Osteoblast (primary cell): ENCODE results near the gene EXD2. TPM values are rescaled to one million over a fixed set of nuclear protein-coding genes. Genes with fewer than 3 reads are reported as not detected.

Experiments used
- DNase-seq: peaks from one replicate; pipeline ENCODE4 v3.0.0; 2011; ENCODE audit warnings: low spot score, mixed read lengths; ENCODE audit not compliant: insufficient read length; ENCODE audit errors: missing footprints
- H2AFZ ChIP-seq: 2 replicates; pipeline ENCODE4 v1.6.0; 2011; ENCODE audit warnings: mild to moderate bottlenecking, low read length
- H3K27ac ChIP-seq: 2 replicates; pipeline ENCODE4 v1.5.1; 2011; ENCODE audit warnings: mild to moderate bottlenecking, low read depth, low read length, moderate library complexity
- H3K27me3 ChIP-seq: 2 replicates; pipeline ENCODE4 v1.6.0; 2012; ENCODE audit warnings: mild to moderate bottlenecking, control low read depth, inconsistent platforms, low read length, moderate library complexity; ENCODE audit not compliant: insufficient read depth
- H3K36me3 ChIP-seq: 2 replicates; pipeline ENCODE4 v1.5.1; 2011; ENCODE audit warnings: mild to moderate bottlenecking, low read length, control low read depth, moderate library complexity; ENCODE audit not compliant: insufficient read depth
- H3K4me1 ChIP-seq: 2 replicates; pipeline ENCODE4 v1.5.1; 2011; ENCODE audit warnings: mild to moderate bottlenecking, low read length, control low read depth, moderate library complexity; ENCODE audit not compliant: insufficient read depth
- H3K4me2 ChIP-seq: 2 replicates; pipeline ENCODE4 v1.6.0; 2011; ENCODE audit warnings: mild to moderate bottlenecking, low read length; ENCODE audit not compliant: insufficient read depth
- H3K4me3 ChIP-seq: fragments of 200-600 bp; sonication (generic); 3 replicates; pipeline ENCODE4 v1.5.1; 2012; ENCODE audit warnings: mild to moderate bottlenecking, low read length, inconsistent platforms; ENCODE audit not compliant: insufficient read depth
- H3K79me2 ChIP-seq: 2 replicates; pipeline ENCODE4 v1.6.0; 2012; ENCODE audit warnings: mild to moderate bottlenecking, low read length, control low read depth, inconsistent platforms; ENCODE audit not compliant: insufficient read depth
- H3K9me3 ChIP-seq: 2 replicates; pipeline ENCODE4 v1.5.1; 2011; ENCODE audit warnings: low read depth, low read length, control low read depth
- H4K20me1 ChIP-seq: 2 replicates; pipeline ENCODE4 v1.6.0; 2012; ENCODE audit warnings: mild to moderate bottlenecking, low read length, control low read depth; ENCODE audit not compliant: insufficient read depth
- total RNA-seq: library from RNA; depleted of rRNA; stranded (reverse); fragments of >200 nt; gene quantifications from 2 replicates; pipeline ENCODE4 v1.2.3, GENCODE V29; 2012
- TF ChIP-seq, protein P1 (sequence below): IDR thresholded peaks from 2 replicates; pipeline ENCODE4 v1.5.1; 2011; ENCODE audit warnings: mild to moderate bottlenecking, low read depth, low read length, moderate library complexity; ENCODE audit errors: extremely low read depth

EXD2 gene
- total RNA-seq, 1 donor = 19.9 TPM

DNA sequence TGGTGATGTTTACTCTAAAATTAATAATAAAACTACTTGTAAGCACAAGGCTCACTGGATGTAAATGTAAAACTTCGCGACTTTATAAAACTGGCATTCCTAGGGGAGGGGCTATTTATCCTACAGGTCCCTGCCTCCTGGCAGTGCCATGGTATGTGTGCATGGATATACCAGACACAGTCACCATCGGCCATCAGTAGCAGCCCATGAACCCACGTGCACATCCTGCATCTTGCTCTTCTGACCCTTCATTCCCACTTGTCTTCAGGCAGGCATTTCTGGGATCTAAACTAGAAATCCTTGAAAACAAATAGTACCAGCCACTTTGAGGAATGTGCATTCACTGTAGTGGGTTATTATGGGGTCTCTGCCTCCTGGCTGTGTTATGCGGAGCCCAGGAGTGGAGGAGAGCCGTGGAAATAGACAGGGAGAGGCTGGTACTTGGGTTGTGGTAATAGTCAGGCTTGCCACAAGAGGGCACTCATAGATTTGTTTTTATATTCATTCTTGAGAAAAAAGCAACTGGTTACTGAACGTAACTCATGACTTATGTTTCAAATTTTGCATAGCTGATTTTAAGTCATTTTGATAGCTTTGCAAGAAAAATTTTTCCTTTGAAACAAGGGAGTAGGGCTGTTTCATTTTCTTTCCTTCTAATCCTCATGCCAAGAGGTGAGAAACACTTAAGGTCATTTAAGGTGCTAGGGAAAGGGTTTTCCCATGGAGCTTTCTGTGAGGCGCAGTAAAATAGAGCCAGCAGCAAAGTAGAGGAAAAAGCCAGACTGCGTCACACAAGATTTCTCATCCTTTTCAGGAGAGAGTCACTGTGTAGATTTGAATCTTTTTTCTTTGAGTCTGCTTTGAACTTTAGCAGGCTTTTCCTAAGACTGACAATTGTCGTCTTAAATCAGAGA, 51.3 kb downstream of the EXD2 start:
- no peak overlapping the region for H3K4me3 ChIP-seq
- no peaks in the 10 kb centered on the region for H3K79me2 ChIP-seq
- no peaks in the 10 kb centered on the region for H3K9me3 ChIP-seq
- H3K4me1 ChIP-seq = peaks cover 7% of the 10 kb centered on the region
- H2AFZ ChIP-seq = no peak overlapping the region
- TF ChIP-seq, protein P1, sequence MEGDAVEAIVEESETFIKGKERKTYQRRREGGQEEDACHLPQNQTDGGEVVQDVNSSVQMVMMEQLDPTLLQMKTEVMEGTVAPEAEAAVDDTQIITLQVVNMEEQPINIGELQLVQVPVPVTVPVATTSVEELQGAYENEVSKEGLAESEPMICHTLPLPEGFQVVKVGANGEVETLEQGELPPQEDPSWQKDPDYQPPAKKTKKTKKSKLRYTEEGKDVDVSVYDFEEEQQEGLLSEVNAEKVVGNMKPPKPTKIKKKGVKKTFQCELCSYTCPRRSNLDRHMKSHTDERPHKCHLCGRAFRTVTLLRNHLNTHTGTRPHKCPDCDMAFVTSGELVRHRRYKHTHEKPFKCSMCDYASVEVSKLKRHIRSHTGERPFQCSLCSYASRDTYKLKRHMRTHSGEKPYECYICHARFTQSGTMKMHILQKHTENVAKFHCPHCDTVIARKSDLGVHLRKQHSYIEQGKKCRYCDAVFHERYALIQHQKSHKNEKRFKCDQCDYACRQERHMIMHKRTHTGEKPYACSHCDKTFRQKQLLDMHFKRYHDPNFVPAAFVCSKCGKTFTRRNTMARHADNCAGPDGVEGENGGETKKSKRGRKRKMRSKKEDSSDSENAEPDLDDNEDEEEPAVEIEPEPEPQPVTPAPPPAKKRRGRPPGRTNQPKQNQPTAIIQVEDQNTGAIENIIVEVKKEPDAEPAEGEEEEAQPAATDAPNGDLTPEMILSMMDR = peak; percentile 77
- no peak overlapping the region for H3K27ac ChIP-seq
- H3K36me3 ChIP-seq = peaks cover 6% of the 10 kb centered on the region
- peak overlapping the region; percentile 4 for H3K4me2 ChIP-seq
- no peaks in the 10 kb centered on the region for H4K20me1 ChIP-seq
- peak; percentile 70 for DNase-seq
- H3K27me3 ChIP-seq = no peaks in the 10 kb centered on the region

DNA sequence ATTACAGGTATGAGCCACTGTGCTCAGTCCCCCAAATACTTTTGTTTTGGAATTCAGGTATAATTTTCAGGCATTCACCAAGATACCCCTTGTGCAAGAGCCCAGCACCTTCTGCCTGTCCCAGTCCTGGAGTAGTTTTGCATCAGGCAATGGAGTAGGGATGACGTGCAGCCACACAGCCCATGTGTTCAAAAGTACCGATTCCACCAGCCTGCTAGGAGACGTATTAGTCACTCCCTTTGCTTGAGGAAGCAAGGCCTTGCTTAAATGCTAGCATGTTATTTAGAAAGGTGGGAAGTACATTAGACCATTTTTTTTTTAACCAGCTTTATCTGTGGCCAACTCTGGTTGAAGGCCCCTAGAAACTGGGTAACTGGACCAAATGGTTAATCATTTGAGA, 53.6 kb downstream of the EXD2 start:
- Histone ChIP-seq H2AFZ (no peak overlapping the region), H3K4me2 (no peak overlapping the region), H3K27ac (no peak overlapping the region), H3K27me3 (no peaks in the 10 kb centered on the region), H3K79me2 (no peaks in the 10 kb centered on the region), H3K4me3 (no peak overlapping the region), H3K36me3 (no peaks in the 10 kb centered on the region), H3K9me3 (no peaks in the 10 kb centered on the region), H4K20me1 (no peaks in the 10 kb centered on the region), H3K4me1 (peaks cover 16% of the 10 kb centered on the region)
- DNase-seq = no peak
- TF ChIP-seq, protein P1 = no peak

- Histone ChIP-seq H3K4me1 (peaks cover 16% of the 10 kb centered on the region), H3K27ac (no peak overlapping the region), H3K27me3 (no peaks in the 10 kb centered on the region), H3K36me3 (no peaks in the 10 kb centered on the region), H3K4me3 (no peak overlapping the region), H3K4me2 (no peak overlapping the region), H4K20me1 (no peaks in the 10 kb centered on the region), H3K9me3 (no peaks in the 10 kb centered on the region), H3K79me2 (no peaks in the 10 kb centered on the region), H2AFZ (no peak overlapping the region)
- TF ChIP-seq, protein P1 = no peak
- no peak for DNase-seq
Measured at GRCh38 chr14:69246331-69246730, 55.0 kb downstream of the EXD2 start.

DNA sequence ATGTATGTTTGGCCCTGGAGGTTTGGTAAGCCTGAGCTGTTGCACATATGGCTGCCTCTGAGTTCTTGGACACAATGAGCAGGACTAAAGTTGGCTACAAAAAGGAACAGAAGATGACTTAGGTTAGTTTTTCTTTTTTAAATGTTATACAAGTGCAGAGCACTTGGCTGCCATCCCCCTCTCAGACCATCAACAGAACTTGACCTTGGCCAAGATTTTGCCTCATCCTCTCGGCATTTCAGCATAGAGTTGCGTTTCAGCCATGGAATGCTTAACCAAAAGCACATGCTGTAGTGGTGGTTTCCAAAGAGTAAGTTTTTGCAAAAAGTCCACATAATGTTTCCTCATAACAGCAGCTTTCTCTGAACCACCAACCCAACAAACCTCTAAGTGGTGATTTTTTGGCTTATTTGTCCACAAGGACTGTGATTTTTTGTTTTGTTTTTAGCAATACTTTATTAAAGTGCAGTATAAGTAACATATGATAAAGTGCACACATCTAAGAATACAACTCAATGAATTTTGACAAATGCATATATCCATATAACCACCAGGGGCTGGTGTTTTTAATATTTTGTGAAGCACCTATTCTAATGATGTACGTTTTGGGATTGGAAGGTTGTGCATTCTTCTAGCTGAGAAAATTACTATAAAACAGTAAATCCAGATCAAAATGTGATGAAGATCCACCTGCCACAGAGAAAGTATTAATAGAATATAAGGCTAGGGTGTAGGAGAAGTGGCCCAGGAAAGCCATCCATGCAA, 56.6 kb downstream of the EXD2 start:
- TF ChIP-seq, protein P1 = peak; percentile 45
- peak; percentile 91 for DNase-seq
- no peaks in the 10 kb centered on the region for H3K79me2 ChIP-seq
- H3K27ac ChIP-seq = peak overlapping the region; percentile 66
- H3K36me3 ChIP-seq = no peaks in the 10 kb centered on the region
- H2AFZ ChIP-seq = peak overlapping the region; percentile 1
- H3K9me3 ChIP-seq = no peaks in the 10 kb centered on the region
- peak overlapping the region; percentile 54 for H3K4me2 ChIP-seq
- no peaks in the 10 kb centered on the region for H4K20me1 ChIP-seq
- peak overlapping the region; percentile 11 for H3K4me3 ChIP-seq
- peaks cover 16% of the 10 kb centered on the region for H3K4me1 ChIP-seq
- H3K27me3 ChIP-seq = no peaks in the 10 kb centered on the region
